ENCODE measurements around the gene OIP5. TPM values are rescaled to one million over a fixed set of nuclear protein-coding genes. Genes with fewer than 3 reads are reported as not detected.

Gene OIP5
- total RNA-seq (2012; rRNA removed) (4.1 and 7.5 TPM in 2 replicates), polyA plus RNA-seq (2012; rRNA removed) (5.4 and 5.5 TPM in 2 replicates), Bru-seq, nascent RNA (percentile 29 among the genes with signal in this experiment), BruChase-seq, experiment 1, labeled RNA remaining after a 6-hour chase (percentile 43 among the genes with signal in this experiment), BruChase-seq, experiment 2, labeled RNA remaining after a 2-hour chase (percentile 32 among the genes with signal in this experiment)
- polyA plus RNA-seq (2012; cell fraction: cytosol; rRNA removed), result 3.9 and 4.5 TPM in 2 replicates
- polyA plus RNA-seq (2012; cell fraction: nucleus; rRNA removed; ENCODE audit: low replicate concordance), result 1.0 and 1.4 TPM in 2 replicates
- long read RNA-seq, partial matches to known transcripts, result 0 of 1 reads
- long read RNA-seq, other reads (novel, unspliced or antisense), result 0 of 1 reads

GRCh38 chr15:41332194-41333025, at the start of gene OIP5, which contains the start of gene NUSAP1:
Gene OIP5 (minus strand): TSS chr15:41332591. CDS start chr15:41332561, 30 bp downstream.
Gene NUSAP1 (plus strand): TSS chr15:41332881. CDS start chr15:41332958, 77 bp downstream.
- ATAC-seq (ENCODE audit: low read depth) (peak; percentile 98), DNase-seq (peak; percentile 100)
- Histone ChIP-seq H2AFZ (replicated peaks; ENCODE audit: low read length, poor library complexity) (peak within 1 kb of the TSS; percentile 98), H3K4me3 (ENCODE audit: insufficient read depth, low read depth, low read length) (peak within 1 kb of the TSS; percentile 70), H3K4me2 (ENCODE audit: low read depth, low read length) (peak within 1 kb of the TSS; percentile 90), H3K9me3 (ENCODE audit: control insufficient read depth, insufficient read depth, low read length) (no peaks in the 10 kb centered on the region), H3K27ac (ENCODE audit: insufficient read depth, low read length) (peak within 1 kb of the TSS; percentile 45; the same call in 1 of the 2 replicates), H3K56ac (ENCODE audit: extremely low read depth, insufficient read depth, low read length) (peak within 1 kb of the TSS; percentile 85), H2BK20ac (ENCODE audit: low read depth, low read length) (no peak within 1 kb of the TSS), H3K4me1 (ENCODE audit: control insufficient read depth, insufficient read depth, low read length) (no peaks in the 10 kb centered on the region), H3K9me1 (ENCODE audit: insufficient read depth, low read length) (no peaks in the 10 kb centered on the region; the same call in 1 of the 2 replicates), H3K14ac (replicated peaks; ENCODE audit: low read depth, low read length) (peak within 1 kb of the TSS; percentile 75), H3K4ac (ENCODE audit: low read depth, low read length) (peak within 1 kb of the TSS; percentile 58), H3K27me3 (ENCODE audit: control insufficient read depth, insufficient read depth, low read length) (no peaks in the 10 kb centered on the region), H4K20me1 (ENCODE audit: insufficient read depth, low read length) (no peaks in the 10 kb centered on the region), H3K36me3 (ENCODE audit: control insufficient read depth, insufficient read depth, low read length) (no peaks in the 10 kb centered on the region), H2AK9ac (replicated peaks; ENCODE audit: low read depth, low read length, poor library complexity) (peak within 1 kb of the TSS; percentile 57), H4K5ac (ENCODE audit: low read depth, low read length) (no peak within 1 kb of the TSS), H2BK15ac (ENCODE audit: low read depth, low read length) (no peak within 1 kb of the TSS; the same call in 2 of the 3 replicates), H2BK5ac (ENCODE audit: low read depth, low read length, poor library complexity, severe bottlenecking) (peak within 1 kb of the TSS; percentile 16), H3K9ac (ENCODE audit: low read depth, low read length) (peak within 1 kb of the TSS; percentile 47; the same call in 1 of the 2 replicates), H4K8ac (ENCODE audit: low read depth in 2 of 2, low read length in 2 of 2) (peak within 1 kb of the TSS; percentile 37 to 74; a peak in 3 of 4 replicates), H2AK5ac (ENCODE audit: low read depth, low read length) (peak within 1 kb of the TSS; percentile 40; the same call in 1 of the 2 replicates), H4K91ac (ENCODE audit: insufficient read depth, low read depth, low read length) (peak within 1 kb of the TSS; percentile 25; the same call in 1 of the 2 replicates), H3K18ac (ENCODE audit: low read depth, low read length) (no peak within 1 kb of the TSS), H3K79me1 (ENCODE audit: low read depth in 1 of 2, low read length in 2 of 2) (peaks cover 11 to 31% of the 10 kb centered on the region in 2 experiments), H3K23ac (ENCODE audit: low read depth, low read length) (peak within 1 kb of the TSS; percentile 77), H2BK120ac (ENCODE audit: low read depth, low read length) (no peak within 1 kb of the TSS)
- in situ Hi-C loops (cut with MboI; ENCODE audit: low sequenced_read_pairs) (no loop called here), intact Hi-C loops (cut with micrococcal nuclease) (loop anchor here (1.0 to 5.0 kb wide), 3 partner anchors 50 to 428 kb away; partner anchors contain the start of genes CHP1 and EXD1), dilution Hi-C loops (cut with HindIII; ENCODE audit: low sequenced_read_pairs, unreplicated experiment) (no loop called here)
- BruUV-seq (replicated peaks), result no TSS peak
- 0% methylated on average over 34 of the region's 64 CpGs; no CpG with 5 or more reads in 1 of the 2 experiments for WGBS, 2 experiments (ENCODE audit: extremely low coverage in 2 of 2, insufficient read length in 1 of 2)
- ChIA-PET CTCF (interaction anchor here (1.0 kb wide), 1 partner anchor 14 kb away, joined by 3 read pairs; no protein-coding TSS in a partner anchor), POLR2A (ENCODE audit: unreplicated experiment) (no interaction called here)
- TF ChIP-seq FOS (IDR thresholded peaks at IDR 0.05; ENCODE audit: low read depth, low read length), result no peak
- TF ChIP-seq POLR2A (IDR thresholded peaks at IDR 0.05; ENCODE audit: low read depth, low read length), result peak; percentile 81
- TF ChIP-seq RAD21 (IDR thresholded peaks at IDR 0.05; ENCODE audit: low read length), result no peak
- no peak for TF ChIP-seq USF2 (IDR thresholded peaks at IDR 0.05; ENCODE audit: low read depth, low read length)
- no peak for TF ChIP-seq CHD1 (IDR thresholded peaks at IDR 0.05; ENCODE audit: low read depth, low read length)
- no peak for TF ChIP-seq RFX5 (IDR thresholded peaks at IDR 0.05; ENCODE audit: low read depth, low read length)
- TF ChIP-seq CTCF (conservative IDR thresholded peaks at IDR 0.05; ENCODE audit: low read depth, low read length), result no peak
- no peak for TF ChIP-seq ELK1 (IDR thresholded peaks at IDR 0.05; ENCODE audit: borderline replicate concordance, low read depth, low read length)
- TF ChIP-seq MXI1 (IDR thresholded peaks at IDR 0.05; ENCODE audit: borderline replicate concordance, low read depth, low read length), result peak; percentile 96
- TF ChIP-seq NFE2L2 (IDR thresholded peaks at IDR 0.05; ENCODE audit: low read depth, low read length), result peak; percentile 44; the same call in 1 of the 2 replicates
- TF ChIP-seq SMC3 (IDR thresholded peaks at IDR 0.05; ENCODE audit: low read depth, low read length), result no peak
- TF ChIP-seq MAFK (IDR thresholded peaks at IDR 0.05; ENCODE audit: low read depth, low read length), result peak; percentile 59
